ENCODE measurements around the gene CEBPG.

The CEBPG gene

DNA sequence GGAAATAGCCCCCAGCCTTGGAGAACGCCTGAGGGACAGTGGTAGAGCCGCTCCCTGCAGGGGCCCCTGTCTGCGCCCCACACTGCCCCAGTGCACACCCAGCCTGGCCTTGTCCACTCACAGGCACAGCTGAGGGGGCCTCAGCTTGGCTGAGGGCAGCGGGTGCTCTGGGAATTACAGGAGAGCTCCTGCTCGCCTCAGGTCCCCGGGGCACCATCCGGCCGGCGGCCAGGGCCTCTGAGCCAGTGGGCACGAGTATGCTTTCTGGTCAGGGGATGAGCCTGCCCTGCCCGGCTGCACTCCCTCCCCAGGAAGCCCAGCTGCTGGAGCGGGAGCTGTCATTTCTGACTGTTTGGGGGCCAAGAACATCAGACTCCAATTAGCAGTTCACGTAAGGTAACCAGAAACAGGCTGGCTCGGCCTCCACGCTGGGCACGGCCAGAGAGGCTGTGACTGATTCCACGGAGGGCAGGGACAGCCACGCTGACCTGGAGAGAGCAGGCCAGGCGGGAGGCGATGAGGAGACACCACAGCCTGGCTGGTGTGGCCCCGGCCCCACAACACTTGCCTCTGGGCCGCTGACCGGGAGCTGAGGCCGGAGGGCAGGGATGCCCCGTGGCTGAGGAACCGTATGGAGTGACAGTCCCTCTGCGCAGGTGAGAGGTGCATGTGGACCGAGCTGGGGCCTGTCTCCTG lies 15.4 kb downstream of the CEBPG start:
- DNase-seq (ENCODE audit: low spot score), result no peak
- TF ChIP-seq, protein P1, sequence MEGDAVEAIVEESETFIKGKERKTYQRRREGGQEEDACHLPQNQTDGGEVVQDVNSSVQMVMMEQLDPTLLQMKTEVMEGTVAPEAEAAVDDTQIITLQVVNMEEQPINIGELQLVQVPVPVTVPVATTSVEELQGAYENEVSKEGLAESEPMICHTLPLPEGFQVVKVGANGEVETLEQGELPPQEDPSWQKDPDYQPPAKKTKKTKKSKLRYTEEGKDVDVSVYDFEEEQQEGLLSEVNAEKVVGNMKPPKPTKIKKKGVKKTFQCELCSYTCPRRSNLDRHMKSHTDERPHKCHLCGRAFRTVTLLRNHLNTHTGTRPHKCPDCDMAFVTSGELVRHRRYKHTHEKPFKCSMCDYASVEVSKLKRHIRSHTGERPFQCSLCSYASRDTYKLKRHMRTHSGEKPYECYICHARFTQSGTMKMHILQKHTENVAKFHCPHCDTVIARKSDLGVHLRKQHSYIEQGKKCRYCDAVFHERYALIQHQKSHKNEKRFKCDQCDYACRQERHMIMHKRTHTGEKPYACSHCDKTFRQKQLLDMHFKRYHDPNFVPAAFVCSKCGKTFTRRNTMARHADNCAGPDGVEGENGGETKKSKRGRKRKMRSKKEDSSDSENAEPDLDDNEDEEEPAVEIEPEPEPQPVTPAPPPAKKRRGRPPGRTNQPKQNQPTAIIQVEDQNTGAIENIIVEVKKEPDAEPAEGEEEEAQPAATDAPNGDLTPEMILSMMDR (IDR thresholded peaks at IDR 0.05; ENCODE audit: extremely low read depth, missing control alignments), result no peak

DNA sequence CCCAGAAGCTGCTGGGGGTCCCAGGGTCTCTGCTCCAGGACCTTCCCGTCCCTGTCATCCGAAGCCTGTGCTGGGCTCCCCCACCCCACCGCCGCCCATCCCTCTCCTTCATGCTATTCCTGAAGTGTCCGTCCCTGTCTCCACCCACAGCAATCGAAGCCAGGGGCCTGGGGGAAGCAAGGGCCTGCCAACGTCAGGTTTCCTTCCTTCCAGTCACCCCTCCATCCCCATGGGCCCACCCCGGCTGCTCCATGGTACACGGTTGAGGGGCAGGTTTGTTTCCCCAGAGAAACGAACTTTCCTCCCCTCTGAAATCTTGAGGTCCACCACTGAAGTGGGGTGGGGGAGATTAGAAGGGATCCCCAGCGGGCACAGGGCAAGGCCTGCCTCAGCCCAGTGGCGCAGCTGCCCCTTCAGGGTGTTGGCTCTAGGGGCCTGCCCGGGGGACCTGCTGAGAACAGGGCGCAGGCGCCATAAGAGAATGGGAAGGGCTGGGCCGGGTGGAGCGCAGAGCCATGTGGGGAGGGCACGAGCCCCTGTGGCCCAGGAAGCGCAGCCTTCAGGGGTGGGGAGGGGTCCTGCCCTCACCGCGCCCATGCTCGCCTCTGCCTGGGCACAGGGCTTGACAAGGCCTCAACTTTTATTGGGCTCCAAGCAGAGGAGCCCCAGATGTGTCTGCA lies 16.1 kb downstream of the CEBPG start:
- TF ChIP-seq, protein P1 (IDR thresholded peaks at IDR 0.05; ENCODE audit: extremely low read depth, missing control alignments), result no peak
- DNase-seq (ENCODE audit: low spot score), result no peak

DNA sequence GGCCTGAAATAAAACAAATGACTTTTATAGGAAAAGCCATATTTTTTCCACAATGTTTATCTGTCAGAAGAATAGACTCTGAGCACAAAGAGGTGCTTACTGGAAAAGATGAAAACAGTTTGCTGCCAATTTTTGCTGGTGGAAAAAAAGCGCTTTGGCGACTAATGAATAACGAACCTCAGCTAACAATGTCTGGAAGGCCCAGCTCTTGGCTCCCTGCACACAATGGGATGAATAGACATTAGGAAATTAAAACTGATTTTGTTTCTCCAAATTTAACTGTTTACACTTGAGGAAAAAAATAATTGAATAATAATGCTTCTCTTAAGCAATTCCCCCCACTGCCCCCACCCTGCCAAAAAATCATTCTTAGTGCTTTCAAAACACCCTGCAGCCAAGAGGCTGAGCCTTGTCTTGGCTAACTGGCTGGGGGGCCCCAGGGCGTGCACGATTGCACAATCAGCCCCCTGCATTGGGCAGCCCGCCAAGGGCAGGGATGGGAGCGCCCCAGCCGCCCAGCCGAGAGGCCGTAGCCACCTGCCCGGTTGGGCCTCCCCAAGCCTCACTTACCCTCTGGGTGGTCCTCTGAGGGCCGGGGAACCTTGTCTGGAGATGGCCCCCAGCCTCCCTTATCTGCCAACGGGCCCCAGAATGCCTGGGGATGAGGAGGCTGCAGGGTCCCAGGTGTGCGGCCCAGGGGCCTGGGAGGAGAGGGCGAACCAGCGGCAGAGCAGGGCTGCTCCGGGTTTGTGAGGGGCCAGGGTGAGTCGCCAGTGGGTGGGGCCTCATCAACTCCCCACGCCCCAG lies 16.8 kb downstream of the CEBPG start:
- DNase-seq (ENCODE audit: low spot score), result no peak
- TF ChIP-seq, protein P1 (IDR thresholded peaks at IDR 0.05; ENCODE audit: extremely low read depth, missing control alignments), result no peak

DNA sequence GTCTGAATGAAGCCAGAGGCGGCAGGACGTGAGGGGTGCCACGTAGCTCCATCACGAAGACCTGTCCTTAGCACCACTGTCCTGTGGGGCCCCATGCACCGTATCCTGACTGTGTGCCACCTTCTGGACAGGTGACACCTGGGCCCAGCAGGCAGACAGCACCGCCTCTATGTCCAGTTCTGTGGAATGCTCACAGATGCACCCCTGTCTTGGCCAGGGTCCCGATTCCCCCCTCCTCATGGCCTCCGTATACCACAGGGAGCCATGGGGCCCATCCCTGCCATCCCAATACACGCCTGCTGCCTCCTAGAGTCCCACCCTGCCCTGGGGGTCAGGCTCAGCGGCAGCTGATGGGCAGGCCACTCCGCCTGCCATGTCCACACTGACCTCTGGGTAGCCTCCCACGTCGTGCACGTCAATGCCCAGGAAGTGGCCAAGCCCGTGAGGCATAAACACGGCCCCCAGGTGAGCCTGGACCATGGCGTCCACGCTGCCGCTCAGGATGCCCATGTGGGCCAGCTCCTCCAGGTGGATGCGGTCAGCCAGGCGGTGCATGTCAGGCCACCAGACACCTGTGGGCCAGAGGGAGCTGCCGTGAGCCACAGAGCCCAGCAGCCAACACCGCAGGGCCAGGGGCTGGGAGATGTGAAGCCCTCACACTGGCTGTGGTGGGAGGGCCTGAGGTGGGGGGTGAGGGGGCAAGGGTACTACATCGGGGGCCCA lies 17.6 kb downstream of the CEBPG start:
- DNase-seq (ENCODE audit: low spot score), result no peak
- TF ChIP-seq, protein P1 (IDR thresholded peaks at IDR 0.05; ENCODE audit: extremely low read depth, missing control alignments), result no peak

DNA sequence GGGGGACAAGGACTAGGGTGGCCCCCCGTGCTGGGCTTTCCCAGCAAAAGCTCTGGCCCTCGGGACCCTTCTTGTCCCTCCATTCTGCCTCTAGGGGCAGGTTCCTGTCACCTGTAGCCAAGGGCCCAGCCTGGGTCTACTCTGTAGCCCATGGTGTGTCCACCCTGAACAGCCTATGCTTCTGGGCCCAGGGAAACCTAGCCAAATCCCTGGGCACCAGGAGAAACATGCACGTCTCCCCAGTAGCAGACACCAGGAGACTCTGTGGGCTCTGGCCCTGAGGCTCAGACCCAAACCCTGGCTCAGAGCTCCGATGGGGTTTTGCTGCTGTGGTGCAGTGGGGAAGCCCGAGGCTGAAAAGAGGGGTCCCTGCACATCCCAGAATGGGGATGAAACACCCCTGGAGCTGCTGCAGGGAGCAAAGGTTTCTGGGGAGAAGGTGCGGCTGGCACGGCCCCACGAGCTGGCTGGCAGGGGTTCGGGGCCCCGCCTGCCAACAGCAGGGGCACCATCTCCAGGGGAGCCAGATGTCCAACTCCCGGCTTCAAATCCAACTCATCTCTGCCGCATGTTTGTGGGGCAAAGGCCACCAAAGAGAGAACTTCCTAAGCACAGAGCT lies 18.2 kb downstream of the CEBPG start:
- TF ChIP-seq, protein P1 (IDR thresholded peaks at IDR 0.05; ENCODE audit: extremely low read depth, missing control alignments), result no peak
- DNase-seq (ENCODE audit: low spot score), result no peak

DNA sequence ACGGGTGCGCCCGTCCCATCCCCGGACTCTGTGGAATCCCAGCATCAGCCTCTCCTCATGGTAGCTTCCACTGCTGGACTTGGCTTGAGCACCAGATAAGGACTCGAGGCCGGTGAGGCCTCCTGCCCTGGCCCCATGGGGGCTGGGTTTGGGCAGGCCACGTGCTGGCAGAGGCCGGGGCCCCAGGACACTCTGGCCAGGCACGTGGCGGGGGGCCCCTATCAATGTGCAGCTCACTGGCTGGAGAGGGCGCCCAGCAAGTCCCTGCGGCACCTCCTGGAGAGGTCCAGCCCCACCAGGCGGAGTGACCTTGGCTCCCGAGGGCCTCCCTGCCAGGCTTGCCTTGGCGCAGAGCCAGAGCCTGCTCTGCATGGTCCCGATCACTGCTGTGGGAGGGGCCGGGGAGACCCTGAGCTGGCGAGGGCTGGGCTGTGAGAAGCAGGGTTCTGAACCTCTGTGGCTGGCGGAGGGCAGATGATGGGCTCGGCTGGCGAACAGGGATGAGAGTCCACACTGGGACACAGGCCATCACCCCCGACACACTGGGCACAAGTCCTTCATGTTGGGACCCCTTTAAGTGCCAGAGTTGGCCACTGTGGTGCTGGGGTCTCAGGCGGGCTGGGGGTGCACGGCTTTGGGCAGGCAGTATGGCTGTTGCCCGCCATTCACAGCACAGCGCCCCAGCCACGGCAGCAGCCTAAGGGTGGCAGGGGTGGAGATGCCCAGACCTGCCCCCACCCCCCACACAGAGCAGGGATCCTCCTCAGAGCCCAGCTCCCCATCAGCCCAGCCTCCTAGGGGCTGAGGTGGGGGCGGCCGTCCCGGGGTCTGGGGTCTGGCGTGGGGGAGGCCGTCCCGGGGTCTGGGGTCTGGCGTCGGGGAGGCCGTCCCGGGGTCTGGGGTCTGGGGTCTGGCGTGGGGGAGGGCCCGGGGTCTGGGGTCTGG lies 19.1 kb downstream of the CEBPG start:
- TF ChIP-seq, protein P1 (IDR thresholded peaks at IDR 0.05; ENCODE audit: extremely low read depth, missing control alignments), result no peak
- DNase-seq (ENCODE audit: low spot score), result no peak

Measured in GM20000 (cell line).